HL-60/S4 (cell line): ENCODE data around the gene CERS6.
"Not testable (repeated sequence)": the region's sequence is repeated elsewhere in the genome, so short reads cannot be mapped to it uniquely, and the experiment has no call there.

Source experiments
- in situ Hi-C: fragments of 300-500 bp; cut with MboI; formaldehyde crosslinking; loops from 2 replicates; pipeline ENCODE4 v1.14.3; 2022; ENCODE audit warnings: low sequenced_read_pairs

Gene CERS6

GRCh38 chr2:168633200-168633599 lies 177.1 kb downstream of the CERS6 start:
- in situ Hi-C loops: no loop called here

- in situ Hi-C loops: no loop called here
Observed at GRCh38 chr2:168633895-168634294, 177.8 kb downstream of the CERS6 start.

GRCh38 chr2:168635065-168635577 lies 179.0 kb downstream of the CERS6 start:
- in situ Hi-C loops: no loop called here

GRCh38 chr2:168639018-168639417 lies 182.9 kb downstream of the CERS6 start:
- in situ Hi-C loops: no loop called here

GRCh38 chr2:168639441-168639898 lies 183.4 kb downstream of the CERS6 start:
- in situ Hi-C loops: no loop called here

GRCh38 chr2:168640039-168640438 lies 184.0 kb downstream of the CERS6 start:
- in situ Hi-C loops: no loop called here

GRCh38 chr2:168641636-168642035 lies 185.6 kb downstream of the CERS6 start:
- in situ Hi-C loops: no loop called here

- in situ Hi-C loops: no loop called here
Observed at GRCh38 chr2:168642873-168643272, 186.8 kb downstream of the CERS6 start.

- in situ Hi-C loops: no loop called here
Observed at GRCh38 chr2:168643979-168644378, 187.9 kb downstream of the CERS6 start.

- in situ Hi-C loops: no loop called here
Observed at GRCh38 chr2:168645696-168646338, 189.7 kb downstream of the CERS6 start.

GRCh38 chr2:168649105-168649504 lies 193.0 kb downstream of the CERS6 start:
- in situ Hi-C loops: no loop called here

- in situ Hi-C loops: no loop called here
Observed at GRCh38 chr2:168649562-168649961, 193.5 kb downstream of the CERS6 start.

GRCh38 chr2:168650139-168650538 lies 194.1 kb downstream of the CERS6 start:
- in situ Hi-C loops: no loop called here

GRCh38 chr2:168650781-168651180 lies 194.7 kb downstream of the CERS6 start:
- in situ Hi-C loops: no loop called here

GRCh38 chr2:168652997-168653921 lies 197.2 kb downstream of the CERS6 start:
- in situ Hi-C loops: no loop called here

GRCh38 chr2:168654705-168655104 lies 198.6 kb downstream of the CERS6 start:
- in situ Hi-C loops: no loop called here

GRCh38 chr2:168655207-168655606 lies 199.1 kb downstream of the CERS6 start:
- in situ Hi-C loops: no loop called here

GRCh38 chr2:168657378-168657777 lies 201.3 kb downstream of the CERS6 start:
- in situ Hi-C loops: not testable (repeated sequence)

- in situ Hi-C loops: no loop called here
Observed at GRCh38 chr2:168658706-168659105, 202.6 kb downstream of the CERS6 start.

- in situ Hi-C loops: no loop called here
Observed at GRCh38 chr2:168660870-168661862, 205.1 kb downstream of the CERS6 start.

GRCh38 chr2:168661863-168662256 lies 205.8 kb downstream of the CERS6 start:
- in situ Hi-C loops: no loop called here
